ENCODE measurements around the gene COL23A1. TPM values are rescaled to one million over a fixed set of nuclear protein-coding genes. Genes with fewer than 3 reads are reported as not detected.

The COL23A1 gene
- total RNA-seq, 1 experiment from 2014 or later: not detected

- POLR2A ChIA-PET (ENCODE audit: unreplicated experiment): no interaction called here
- H3K9me3 ChIP-seq (ENCODE audit: low read length): no peaks in the 10 kb centered on the region
- no peak overlapping the region for H3K4me2 ChIP-seq (ENCODE audit: low read length)
- no peak overlapping the region for H3K27ac ChIP-seq (ENCODE audit: low read length)
- no peaks in the 10 kb centered on the region for H3F3A ChIP-seq (ENCODE audit: low read length, unreplicated experiment)
- H3K9ac ChIP-seq (ENCODE audit: low read length): no peak overlapping the region
- no peaks in the 10 kb centered on the region for H3K79me2 ChIP-seq (ENCODE audit: low read length)
- DNase-seq: no peak
- intact Hi-C loops (cut with micrococcal nuclease): no loop called here
- H4K20me1 ChIP-seq (ENCODE audit: low read length): no peaks in the 10 kb centered on the region
- H2AFZ ChIP-seq (ENCODE audit: low read length): no peak overlapping the region
- BruUV-seq (replicated peaks): no TSS peak
- no peak for TF ChIP-seq CTCF (conservative IDR thresholded peaks at IDR 0.05; ENCODE audit: low read depth, low read length)
- H3K9me2 ChIP-seq (replicated peaks; ENCODE audit: low read length): no peaks in the 10 kb centered on the region
- H3K4me3 ChIP-seq (ENCODE audit: low read length): no peak overlapping the region
- no peaks in the 10 kb centered on the region for H3K36me3 ChIP-seq (ENCODE audit: low read depth, low read length)
- ATAC-seq: no peak
- CTCF ChIA-PET: no interaction called here
- peaks cover 63% of the 10 kb centered on the region for H3K27me3 ChIP-seq (ENCODE audit: low read length)
- H3K4me1 ChIP-seq (ENCODE audit: insufficient read depth, low read length): no peaks in the 10 kb centered on the region
These were observed 32.8 kb downstream of the COL23A1 start for GRCh38 chr5:178557416-178557815.

DNA sequence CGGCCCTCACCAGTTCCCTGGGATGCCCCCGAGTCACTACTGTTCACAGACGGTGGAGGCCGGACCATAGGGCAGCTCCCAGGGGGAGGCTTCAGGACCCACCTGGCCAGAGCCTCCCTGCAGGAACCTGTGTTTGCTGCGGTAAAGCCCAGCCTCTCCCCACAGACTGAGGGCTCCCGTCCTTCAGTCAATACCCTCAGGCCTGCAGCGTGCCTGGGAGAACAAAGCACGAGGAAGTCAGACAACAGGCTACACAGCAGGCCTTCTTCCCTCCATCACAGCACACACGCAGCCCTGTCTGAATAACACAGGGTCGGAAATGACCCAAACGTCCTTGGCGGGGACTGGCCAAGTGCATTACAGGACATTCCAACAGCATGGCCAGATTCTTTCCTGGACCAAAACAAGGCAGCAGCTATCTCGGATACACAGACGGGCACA lies 34.4 kb downstream of the COL23A1 start:
- Histone ChIP-seq H3K4me1 (ENCODE audit: insufficient read depth, low read length) (no peaks in the 10 kb centered on the region), H4K20me1 (ENCODE audit: low read length) (no peaks in the 10 kb centered on the region), H3K27ac (ENCODE audit: low read length) (no peak overlapping the region), H3K27me3 (ENCODE audit: low read length) (peaks cover 56% of the 10 kb centered on the region), H2AFZ (ENCODE audit: low read length) (no peak overlapping the region), H3K4me3 (ENCODE audit: low read length) (no peak overlapping the region), H3K36me3 (ENCODE audit: low read depth, low read length) (no peaks in the 10 kb centered on the region), H3F3A (ENCODE audit: low read length, unreplicated experiment) (no peaks in the 10 kb centered on the region), H3K9me3 (ENCODE audit: low read length) (no peaks in the 10 kb centered on the region), H3K4me2 (ENCODE audit: low read length) (no peak overlapping the region), H3K9me2 (replicated peaks; ENCODE audit: low read length) (no peaks in the 10 kb centered on the region), H3K9ac (ENCODE audit: low read length) (no peak overlapping the region), H3K79me2 (ENCODE audit: low read length) (no peaks in the 10 kb centered on the region)
- no TSS peak for BruUV-seq (replicated peaks)
- POLR2A ChIA-PET (ENCODE audit: unreplicated experiment): no interaction called here
- DNase-seq: no peak
- TF ChIP-seq EZH2 (IDR thresholded peaks at IDR 0.05; ENCODE audit: low read length, unreplicated experiment): no peak
- intact Hi-C loops (cut with micrococcal nuclease): no loop called here
- CTCF ChIA-PET: no interaction called here
- ATAC-seq: no peak

DNA sequence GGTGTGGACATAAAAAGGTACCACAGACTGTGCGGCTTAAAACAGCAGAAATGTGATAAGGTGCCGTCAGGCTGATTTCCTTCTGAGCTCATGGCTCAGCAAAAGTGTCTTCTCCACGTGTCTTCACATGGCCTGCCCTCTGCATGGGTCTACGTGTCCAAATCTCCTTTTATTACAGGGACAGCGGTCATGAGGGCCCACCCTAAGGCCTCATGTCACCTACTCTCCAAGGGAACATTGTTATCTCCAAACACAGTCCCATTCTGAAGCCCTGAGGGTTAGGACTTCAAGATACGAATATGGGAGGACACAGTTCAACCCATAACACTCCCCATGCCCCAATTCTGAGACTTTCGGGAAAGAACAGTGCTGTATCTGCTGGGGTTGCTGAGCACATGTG lies 35.2 kb downstream of the COL23A1 start:
- Histone ChIP-seq H3K4me2 (ENCODE audit: low read length) (no peak overlapping the region), H3K27me3 (ENCODE audit: low read length) (peaks cover 48% of the 10 kb centered on the region), H4K20me1 (ENCODE audit: low read length) (no peaks in the 10 kb centered on the region), H3K27ac (ENCODE audit: low read length) (no peak overlapping the region), H3K9ac (ENCODE audit: low read length) (no peak overlapping the region), H3F3A (ENCODE audit: low read length, unreplicated experiment) (no peaks in the 10 kb centered on the region), H3K4me1 (ENCODE audit: insufficient read depth, low read length) (no peaks in the 10 kb centered on the region), H3K9me2 (replicated peaks; ENCODE audit: low read length) (no peaks in the 10 kb centered on the region), H3K36me3 (ENCODE audit: low read depth, low read length) (no peaks in the 10 kb centered on the region), H2AFZ (ENCODE audit: low read length) (no peak overlapping the region), H3K9me3 (ENCODE audit: low read length) (no peaks in the 10 kb centered on the region), H3K4me3 (ENCODE audit: low read length) (no peak overlapping the region), H3K79me2 (ENCODE audit: low read length) (no peaks in the 10 kb centered on the region)
- intact Hi-C loops (cut with micrococcal nuclease): no loop called here
- ATAC-seq (no peak), DNase-seq (no peak)
- ChIA-PET POLR2A (ENCODE audit: unreplicated experiment) (no interaction called here), CTCF (no interaction called here)
- TF ChIP-seq CTCF (conservative IDR thresholded peaks at IDR 0.05; ENCODE audit: low read depth, low read length) (no peak), EZH2 (IDR thresholded peaks at IDR 0.05; ENCODE audit: low read length, unreplicated experiment) (no peak), EZH2phosphoT487 (IDR thresholded peaks at IDR 0.05; ENCODE audit: borderline replicate concordance, low read length) (no peak)
- no TSS peak for BruUV-seq (replicated peaks)

Measured in PC-3 (cell line).